ENCODE measurements around the gene NFATC2IP.

DNA sequence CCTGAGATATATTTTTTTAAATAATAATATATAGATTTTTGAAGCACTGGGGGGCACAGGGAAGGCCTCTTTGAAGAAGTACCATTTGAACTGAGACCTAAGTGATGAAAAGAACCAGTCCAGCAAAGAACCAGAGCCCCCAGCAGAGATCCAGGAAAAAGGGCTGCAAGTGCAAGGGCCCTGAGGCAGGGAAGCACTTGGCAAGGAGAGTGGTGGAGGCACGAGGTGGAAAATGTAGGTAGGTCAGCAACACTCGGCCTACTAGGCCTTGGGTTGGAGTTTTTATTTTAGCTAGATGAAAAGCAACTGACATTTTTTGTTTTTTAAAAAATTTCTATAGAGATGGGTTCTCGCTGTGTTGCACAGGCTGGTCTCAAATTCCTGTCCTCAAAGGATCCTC is 20.5 kb upstream of the NFATC2IP start:
- TF ChIP-seq EP300 (IDR thresholded peaks at IDR 0.05; ENCODE audit: borderline replicate concordance in 1 of 2, control insufficient read depth in 1 of 2, low read depth in 2 of 2, low read length in 2 of 2) (no peak), POLR2AphosphoS2 (IDR thresholded peaks at IDR 0.05; ENCODE audit: low read depth, low read length) (no peak), DPF2 (IDR thresholded peaks at IDR 0.05) (no peak), HSF1 (IDR thresholded peaks at IDR 0.05; ENCODE audit: low read depth, low read length) (no peak), EZH2 (IDR thresholded peaks at IDR 0.05; ENCODE audit: borderline replicate concordance, control insufficient read depth, low read depth, low read length) (no peak), SP1 (IDR thresholded peaks at IDR 0.05; ENCODE audit: low read depth, low read length) (no peak)
- TF ChIP-seq, protein P1, sequence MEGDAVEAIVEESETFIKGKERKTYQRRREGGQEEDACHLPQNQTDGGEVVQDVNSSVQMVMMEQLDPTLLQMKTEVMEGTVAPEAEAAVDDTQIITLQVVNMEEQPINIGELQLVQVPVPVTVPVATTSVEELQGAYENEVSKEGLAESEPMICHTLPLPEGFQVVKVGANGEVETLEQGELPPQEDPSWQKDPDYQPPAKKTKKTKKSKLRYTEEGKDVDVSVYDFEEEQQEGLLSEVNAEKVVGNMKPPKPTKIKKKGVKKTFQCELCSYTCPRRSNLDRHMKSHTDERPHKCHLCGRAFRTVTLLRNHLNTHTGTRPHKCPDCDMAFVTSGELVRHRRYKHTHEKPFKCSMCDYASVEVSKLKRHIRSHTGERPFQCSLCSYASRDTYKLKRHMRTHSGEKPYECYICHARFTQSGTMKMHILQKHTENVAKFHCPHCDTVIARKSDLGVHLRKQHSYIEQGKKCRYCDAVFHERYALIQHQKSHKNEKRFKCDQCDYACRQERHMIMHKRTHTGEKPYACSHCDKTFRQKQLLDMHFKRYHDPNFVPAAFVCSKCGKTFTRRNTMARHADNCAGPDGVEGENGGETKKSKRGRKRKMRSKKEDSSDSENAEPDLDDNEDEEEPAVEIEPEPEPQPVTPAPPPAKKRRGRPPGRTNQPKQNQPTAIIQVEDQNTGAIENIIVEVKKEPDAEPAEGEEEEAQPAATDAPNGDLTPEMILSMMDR (IDR thresholded peaks at IDR 0.05 in 2 of 3, conservative IDR thresholded peaks at IDR 0.05 in 1 of 3; ENCODE audit: control insufficient read depth in 2 of 3, extremely low read depth in 1 of 3, insufficient read depth in 1 of 3, low read depth in 3 of 3, low read length in 3 of 3): no peak
